Astrocyte of the hippocampus (primary cell): ENCODE results near the gene NSD1.
A peak's percentile ranks its signal among the peaks of the same experiment; 100 is the strongest.
"Not testable (repeated sequence)": the region's sequence is repeated elsewhere in the genome, so short reads cannot be mapped to it uniquely, and the experiment has no call there.

Experiments used
- DNase-seq: peaks from one replicate; pipeline ENCODE4 v3.0.0; 2011; ENCODE audit warnings: low read depth, low spot score

Gene NSD1

DNA sequence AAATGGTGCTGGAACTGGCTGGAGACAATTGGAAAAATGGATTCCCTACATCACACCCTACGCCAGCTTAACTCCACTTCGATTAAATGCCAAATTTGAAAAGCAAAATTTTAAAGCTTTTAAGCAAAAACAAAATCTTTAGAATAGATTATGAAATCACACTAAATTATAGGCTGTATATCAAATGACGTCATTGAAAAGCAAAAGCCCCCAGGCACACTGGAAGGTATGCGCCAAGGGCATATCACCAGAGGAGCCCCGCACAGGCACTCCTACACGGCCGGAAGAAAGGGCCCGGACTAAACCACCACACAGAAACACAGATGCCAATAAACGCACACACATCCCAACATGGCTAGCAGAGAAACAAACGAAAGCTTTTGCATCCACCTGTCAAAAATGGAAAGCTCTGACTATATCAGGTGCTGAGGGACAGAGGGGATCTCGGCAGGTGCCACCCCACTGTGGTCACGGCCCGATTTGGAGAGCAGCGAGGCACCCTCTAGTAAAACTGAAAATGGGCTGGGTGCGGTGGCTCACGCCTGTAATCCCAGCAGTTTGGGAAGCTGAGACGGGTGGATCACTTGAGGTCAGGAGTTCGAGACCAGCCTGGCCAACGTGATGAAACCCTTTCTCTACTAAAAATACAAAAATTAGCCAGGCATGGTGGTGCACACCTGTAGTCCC is 195.1 kb downstream of the NSD1 start:
- DNase-seq: no peak

GRCh38 chr5:177329883-177330282 is 196.3 kb downstream of the NSD1 start:
- DNase-seq: no peak

- DNase-seq: no peak
Observed at GRCh38 chr5:177330991-177331842, 197.6 kb downstream of the NSD1 start.

DNA sequence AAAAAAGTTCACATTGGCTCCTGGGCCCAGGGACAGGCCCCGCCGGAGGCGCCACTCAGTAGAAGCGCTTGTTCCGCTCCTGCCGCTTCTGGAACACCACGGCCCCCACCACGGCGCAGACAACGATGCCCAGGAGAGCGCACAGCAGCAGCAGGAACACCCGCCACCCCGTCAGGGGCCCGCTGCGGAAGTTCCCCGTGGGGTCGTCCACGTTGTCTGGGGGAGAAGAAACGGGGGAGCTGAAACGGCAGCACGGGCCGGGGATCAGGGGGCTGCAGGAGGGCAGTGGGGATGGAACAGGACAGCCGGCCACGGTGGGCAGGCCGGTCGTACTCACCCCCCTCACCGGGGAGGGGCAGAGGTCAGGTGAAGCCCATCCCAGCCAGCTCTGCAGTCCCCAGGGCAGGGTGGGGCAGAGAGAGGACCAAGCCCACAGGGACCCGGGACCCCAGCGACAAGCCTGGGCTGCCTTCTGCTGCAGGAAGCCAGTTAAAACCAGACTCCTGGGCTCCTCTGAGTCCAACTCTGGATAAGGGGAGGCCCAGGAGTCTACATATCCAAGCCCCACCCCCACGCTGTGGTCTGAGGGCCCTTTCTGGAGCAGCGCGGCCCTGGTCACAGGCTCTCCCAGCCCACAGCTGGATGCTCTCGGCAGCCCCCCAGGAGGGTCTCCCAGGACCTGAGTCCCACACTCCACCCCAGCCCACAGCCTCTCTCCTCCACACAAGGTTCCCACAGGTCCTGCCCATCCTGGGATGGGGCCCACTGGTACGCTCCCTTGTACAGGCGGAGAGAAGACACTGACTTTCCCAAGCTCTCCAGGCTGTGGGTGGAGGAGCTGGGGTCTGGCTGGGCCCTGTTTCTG is 198.7 kb downstream of the NSD1 start:
- no peak for DNase-seq

DNA sequence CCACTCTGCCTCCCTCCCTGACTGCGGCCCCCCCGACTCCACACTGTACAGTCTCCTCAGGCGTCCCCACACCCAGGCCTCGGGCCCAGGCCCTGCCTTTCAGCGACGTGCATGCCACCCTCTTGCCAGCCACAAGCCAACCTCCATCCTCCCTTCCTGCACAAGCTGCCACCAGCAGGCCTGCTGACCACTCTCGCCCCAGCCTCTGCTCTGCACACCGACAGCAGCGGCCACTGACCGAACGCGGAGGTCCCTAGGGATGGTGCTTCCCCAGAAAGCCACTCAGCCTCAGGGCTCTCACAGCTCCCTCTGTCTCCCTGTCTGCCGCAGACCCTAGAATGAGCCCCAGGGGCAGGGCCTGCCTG is 199.3 kb downstream of the NSD1 start:
- DNase-seq: no peak

DNA sequence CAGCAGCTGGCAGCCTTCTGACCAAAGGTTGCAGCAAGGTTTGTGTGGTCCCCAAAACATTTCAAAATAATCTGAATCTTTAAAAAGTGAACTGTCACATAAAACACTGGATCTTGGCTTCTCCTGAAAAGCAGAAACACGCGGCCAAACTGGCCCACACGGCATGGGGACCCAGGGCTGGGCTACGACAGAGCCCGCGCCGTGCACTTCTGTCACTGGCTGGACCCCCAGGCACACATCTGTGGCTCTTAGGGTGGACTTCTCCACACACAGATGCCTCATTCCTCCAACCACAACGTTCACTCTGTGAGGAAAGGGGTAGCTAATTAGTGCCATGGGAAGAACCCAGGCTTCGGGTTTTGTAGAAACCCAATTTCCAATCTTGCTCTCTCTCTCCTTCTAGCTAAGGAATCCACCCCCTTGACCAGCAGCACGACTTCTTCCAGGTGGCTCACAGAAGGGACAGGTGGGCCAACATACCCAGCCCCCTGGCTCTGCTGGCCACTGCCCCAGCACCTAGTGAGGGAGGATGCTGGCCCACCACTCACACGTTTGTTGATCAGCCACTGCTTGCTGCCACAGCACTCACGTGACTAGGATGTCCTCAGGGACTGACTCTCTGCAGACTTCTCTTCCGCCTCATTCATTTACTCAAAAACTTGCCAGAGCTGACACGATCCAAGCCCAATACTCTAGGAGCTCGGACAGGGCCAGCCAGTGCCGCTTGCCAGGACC is 200.0 kb downstream of the NSD1 start:
- DNase-seq: no peak

GRCh38 chr5:177334155-177334551 is 200.6 kb downstream of the NSD1 start:
- DNase-seq: no peak

DNA sequence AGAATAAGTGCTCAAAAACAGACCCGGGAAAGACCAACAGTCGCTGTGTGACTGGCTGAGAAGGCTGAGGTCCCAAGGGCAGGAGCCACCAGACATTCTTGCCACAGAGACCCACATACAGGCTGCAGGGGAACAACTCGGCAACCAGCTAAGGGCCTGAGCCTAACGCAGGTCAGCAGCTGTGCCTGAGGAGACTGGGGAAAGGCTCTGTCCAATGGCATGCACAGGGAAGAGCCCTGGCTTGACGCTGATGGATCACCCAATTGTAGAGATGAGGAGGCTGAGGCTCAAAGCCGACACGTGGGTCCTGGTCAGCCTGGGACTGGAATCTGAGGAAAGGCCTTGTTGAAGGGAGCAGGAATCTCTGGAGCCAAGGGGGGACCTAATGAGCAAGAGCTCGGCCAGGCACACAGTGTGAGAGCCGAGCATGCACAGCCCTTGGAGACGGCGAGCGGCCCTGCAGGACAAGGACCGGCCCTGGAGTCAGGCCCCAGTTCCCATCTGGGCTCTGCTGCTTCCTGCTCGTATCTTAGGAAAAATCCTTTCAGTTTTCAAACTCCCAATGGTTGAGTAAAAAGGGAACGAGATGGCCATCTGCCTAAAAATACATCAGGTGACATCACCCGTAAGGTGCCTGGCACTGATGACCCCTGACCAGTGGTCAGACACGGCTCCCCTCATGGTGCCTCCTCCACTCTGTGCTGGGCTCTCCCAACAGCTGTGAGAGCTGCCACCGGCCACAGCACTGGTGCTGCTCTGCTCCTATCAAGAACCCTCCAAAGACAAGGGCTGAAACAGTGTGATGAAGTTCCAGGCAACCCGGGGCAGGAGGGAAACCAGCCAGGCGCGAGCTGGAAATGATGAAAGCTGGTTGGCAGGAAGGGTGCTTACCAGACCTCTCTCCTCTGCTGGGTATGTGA is 201.5 kb downstream of the NSD1 start:
- no peak for DNase-seq

DNA sequence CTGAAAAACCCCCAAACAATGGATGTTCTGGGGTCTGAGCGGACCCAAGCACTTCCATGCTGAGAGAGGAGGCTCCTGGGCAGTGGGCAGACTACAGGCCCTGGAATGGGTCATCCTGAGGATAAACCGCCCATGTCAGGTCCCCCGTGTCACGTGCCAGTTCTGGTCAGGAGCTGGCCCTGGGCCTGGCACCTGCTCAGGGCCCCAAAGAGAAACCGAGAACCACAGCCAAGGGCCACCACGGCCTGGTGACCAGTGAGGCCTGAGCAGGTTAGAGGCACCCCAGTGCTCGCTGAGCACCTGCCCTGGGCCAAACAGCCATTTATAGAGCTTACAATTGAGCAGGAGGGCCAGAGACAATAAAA is 202.1 kb downstream of the NSD1 start:
- DNase-seq: no peak

DNA sequence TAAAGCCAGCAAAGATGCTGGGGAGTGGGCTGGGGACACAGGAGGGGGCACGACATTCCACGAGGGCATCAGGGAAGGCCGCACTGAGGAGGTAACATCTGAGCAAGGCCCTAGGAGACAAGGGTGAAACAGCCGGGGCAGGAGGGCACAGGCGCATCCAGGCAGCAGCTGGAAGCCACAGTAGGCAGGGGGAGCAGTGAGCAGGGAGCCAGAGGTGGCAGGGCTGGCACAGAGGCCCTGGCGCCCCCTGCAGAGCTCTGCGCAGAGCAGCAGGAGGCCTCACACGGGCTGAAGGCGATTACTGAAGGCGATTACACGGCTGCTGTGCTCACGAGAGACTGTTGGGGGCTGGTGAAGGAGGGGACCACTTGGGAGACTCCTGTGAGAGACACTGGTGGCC is 202.5 kb downstream of the NSD1 start:
- peak; percentile 39 for DNase-seq

DNA sequence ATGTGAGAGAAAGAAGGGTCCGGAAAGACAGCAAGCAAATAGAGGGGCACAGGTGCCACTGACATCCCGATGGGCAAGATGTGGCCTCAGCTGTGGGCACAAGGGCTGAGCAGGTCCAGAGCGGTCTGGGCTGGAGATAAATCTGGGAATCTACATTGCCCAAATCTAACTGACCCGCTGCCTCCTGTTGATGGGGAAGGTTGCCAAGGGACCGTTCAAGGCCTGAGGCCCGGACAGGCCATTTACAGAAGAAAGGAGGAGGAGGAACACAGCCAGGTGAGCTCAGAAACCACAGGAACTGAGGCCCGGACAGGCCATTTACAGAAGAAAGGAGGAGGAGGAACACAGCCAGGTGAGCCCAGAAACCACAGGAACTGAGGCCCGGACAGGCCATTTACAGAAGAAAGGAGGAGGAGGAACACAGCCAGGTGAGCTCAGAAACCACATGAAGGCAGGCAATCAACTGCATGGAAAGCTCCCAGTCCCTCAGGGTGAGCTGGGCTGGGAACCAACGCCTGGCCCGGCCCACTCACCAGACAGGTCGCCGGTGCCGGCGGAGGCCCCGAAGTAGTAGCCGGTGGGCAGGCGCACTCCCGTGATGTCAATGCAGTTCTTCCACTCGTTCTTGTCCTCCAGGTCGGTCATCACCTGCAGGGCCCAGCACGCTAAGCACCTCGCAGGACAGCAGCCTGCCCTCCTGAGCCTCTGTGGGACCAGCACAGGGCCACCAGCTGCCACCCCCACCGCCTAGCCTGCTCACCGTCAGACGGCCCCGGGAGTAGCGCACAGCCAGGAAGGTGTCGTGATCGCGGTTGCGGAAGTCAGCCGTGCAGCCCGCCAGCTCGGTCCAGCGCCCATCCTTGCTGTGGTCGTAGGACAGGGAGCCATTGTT is 203.3 kb downstream of the NSD1 start:
- no peak for DNase-seq

GRCh38 chr5:177338251-177339106 is 204.9 kb downstream of the NSD1 start:
- DNase-seq: no peak

DNA sequence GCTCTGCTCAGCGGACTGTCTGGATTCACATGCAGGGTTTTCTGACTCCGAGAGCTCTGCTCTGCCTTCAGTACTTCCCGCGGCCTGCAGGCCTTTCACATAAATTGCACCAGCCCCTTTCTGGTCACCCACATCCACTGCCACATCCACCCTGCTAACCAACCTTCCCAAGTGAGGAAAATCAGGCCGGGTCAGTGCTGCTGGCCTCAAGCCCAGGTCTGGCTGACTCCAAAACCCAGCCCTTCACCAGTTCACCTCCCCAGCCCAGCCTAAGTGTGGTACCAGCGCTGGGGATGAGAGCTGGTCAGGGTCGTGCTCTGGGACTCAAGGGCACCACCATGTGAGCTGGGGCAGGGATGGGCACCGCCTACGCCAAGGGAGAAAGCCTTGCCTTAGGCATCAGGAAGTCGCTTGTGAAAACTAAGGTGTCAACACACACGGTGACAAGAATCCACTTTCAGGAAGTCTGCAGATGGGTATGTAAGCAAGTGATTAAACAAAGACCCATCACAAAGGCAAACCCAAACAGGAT is 205.6 kb downstream of the NSD1 start:
- no peak for DNase-seq

GRCh38 chr5:177343000-177343399 is 209.4 kb downstream of the NSD1 start:
- not testable (repeated sequence) for DNase-seq

DNA sequence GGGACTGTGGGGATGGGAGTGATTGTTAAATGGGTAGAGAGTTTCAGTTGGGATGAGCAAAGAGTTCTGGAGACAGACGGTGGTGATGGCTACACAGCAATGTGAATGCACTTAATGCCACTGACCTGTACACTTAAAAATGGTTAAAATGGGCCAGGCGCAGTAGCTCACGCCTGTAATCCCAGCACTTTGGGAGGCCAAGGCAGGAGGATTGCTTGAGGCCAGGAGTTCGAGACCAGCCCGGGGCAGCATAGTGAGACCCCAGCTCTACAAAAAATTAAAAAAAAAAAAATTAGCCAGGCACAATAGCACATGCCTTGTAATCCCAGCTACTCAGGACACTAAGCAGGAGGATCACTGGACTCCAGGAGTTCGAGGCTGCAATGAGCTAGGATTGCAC is 210.2 kb downstream of the NSD1 start:
- no peak for DNase-seq

- DNase-seq: no peak
Observed at GRCh38 chr5:177344891-177345290, 211.3 kb downstream of the NSD1 start.

DNA sequence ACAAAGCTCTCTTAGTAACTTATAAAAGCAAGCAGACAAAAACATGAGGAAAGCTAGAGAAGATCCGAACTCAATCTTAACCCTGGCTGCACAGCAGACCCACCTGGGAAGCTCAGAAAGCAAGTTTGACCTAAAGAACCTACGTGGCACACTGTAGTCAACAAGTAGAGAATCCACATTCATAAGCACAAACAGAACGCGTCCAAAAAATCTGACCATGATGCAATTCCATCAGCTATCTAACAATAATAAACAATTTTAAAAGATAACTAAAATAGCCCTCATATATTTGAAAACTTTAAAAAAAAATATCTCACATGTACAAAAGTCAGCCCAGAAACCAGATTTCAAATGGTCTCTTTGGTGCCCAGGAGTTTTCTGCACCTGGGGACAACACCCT is 213.2 kb downstream of the NSD1 start:
- DNase-seq: no peak

GRCh38 chr5:177347699-177348098 is 214.1 kb downstream of the NSD1 start:
- no peak for DNase-seq

- DNase-seq: no peak
Observed at GRCh38 chr5:177349362-177349647, 215.7 kb downstream of the NSD1 start.
